HFFc6 (cell line): Measurements from ENCODE around the gene EXOC4. TPM values are rescaled to one million over a fixed set of nuclear protein-coding genes. Genes with fewer than 3 reads are reported as not detected.

ENCODE experiments used
- DNase-seq: peaks from one replicate; pipeline ENCODE4 v3.0.0-alpha.2; 2018
- H3K27ac Mint-ChIP-seq: 2 replicates; pipeline ENCODE4 v1.8.0; 2020; ENCODE audit warnings: mild to moderate bottlenecking, mixed read lengths
- H3K27me3 Mint-ChIP-seq: 2 replicates; pipeline ENCODE4 v1.8.0; 2021; ENCODE audit warnings: mild to moderate bottlenecking, moderate library complexity, mixed read lengths; ENCODE audit not compliant: insufficient read depth
- H3K36me3 Mint-ChIP-seq: 2 replicates; pipeline ENCODE4 v1.8.0; 2021; ENCODE audit warnings: low read depth, mixed read lengths
- H3K4me1 Mint-ChIP-seq: 2 replicates; pipeline ENCODE4 v1.8.0; 2020; ENCODE audit warnings: low read depth, mixed read lengths
- H3K4me3 Mint-ChIP-seq: 2 replicates; pipeline ENCODE4 v1.8.0; 2020; ENCODE audit warnings: mild to moderate bottlenecking, moderate library complexity, mixed read lengths
- H3K9me3 Mint-ChIP-seq: 2 replicates; pipeline ENCODE4 v1.8.0; 2020; ENCODE audit warnings: mild to moderate bottlenecking, mixed read lengths
- microRNA-seq: library from miRNA; unstranded; fragments of <30 nt; microRNA quantifications from one replicate; pipeline ENCODE4, GENCODE V29; 2019
- total RNA-seq, 6 experiments: library from RNA; stranded (reverse); fragmentation: NEBNext Ultra II Directional; extraction: Animal tissue kit (Norgen Biotek cat#: 25700); gene quantifications; 2 replicates in 1 of 6; 3 replicates in 5 of 6; pipeline ENCODE4 v1.2.3, GENCODE V29; 2021
- TF ChIP-seq, protein P1 (sequence below): fragments of 200-600 bp; sonication (generic); IDR thresholded peaks from 2 replicates; pipeline ENCODE4 v1.5.0; 2021; ENCODE audit warnings: antibody characterized with exemption, mild to moderate bottlenecking

EXOC4 gene
- total RNA-seq, 6 experiments from 2014 or later, result 57.6 to 67.6 (median 61.4) TPM

DNA sequence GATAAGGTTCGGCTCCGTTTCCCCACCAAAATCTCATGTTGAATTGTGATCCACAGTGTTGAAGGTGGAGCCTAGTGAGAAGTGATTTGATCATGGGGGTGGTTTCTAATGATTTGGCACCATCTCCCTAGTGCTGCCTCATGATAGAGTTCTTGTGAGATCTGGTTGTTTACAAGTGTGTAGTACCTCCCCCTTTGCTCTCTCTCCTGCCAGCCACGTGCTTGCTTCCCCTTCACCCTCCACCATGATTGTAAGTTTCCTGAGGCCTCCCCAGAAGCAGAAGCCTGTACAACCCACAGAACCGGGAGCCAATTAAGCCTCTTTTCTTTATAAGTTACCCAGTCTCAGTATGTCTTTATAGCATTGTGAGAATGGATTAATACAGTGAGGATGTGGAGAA lies 862.1 kb downstream of the EXOC4 start:
- no peak for DNase-seq
- Mint-ChIP-seq H3K27me3 (peaks cover 2% of the 10 kb centered on the region; the same call in 1 of the 2 replicates), H3K27ac (no peak overlapping the region), H3K36me3 (no peaks in the 10 kb centered on the region), H3K4me1 (peaks cover 2% of the 10 kb centered on the region), H3K4me3 (no peak overlapping the region), H3K9me3 (no peaks in the 10 kb centered on the region)
- TF ChIP-seq, protein P1, sequence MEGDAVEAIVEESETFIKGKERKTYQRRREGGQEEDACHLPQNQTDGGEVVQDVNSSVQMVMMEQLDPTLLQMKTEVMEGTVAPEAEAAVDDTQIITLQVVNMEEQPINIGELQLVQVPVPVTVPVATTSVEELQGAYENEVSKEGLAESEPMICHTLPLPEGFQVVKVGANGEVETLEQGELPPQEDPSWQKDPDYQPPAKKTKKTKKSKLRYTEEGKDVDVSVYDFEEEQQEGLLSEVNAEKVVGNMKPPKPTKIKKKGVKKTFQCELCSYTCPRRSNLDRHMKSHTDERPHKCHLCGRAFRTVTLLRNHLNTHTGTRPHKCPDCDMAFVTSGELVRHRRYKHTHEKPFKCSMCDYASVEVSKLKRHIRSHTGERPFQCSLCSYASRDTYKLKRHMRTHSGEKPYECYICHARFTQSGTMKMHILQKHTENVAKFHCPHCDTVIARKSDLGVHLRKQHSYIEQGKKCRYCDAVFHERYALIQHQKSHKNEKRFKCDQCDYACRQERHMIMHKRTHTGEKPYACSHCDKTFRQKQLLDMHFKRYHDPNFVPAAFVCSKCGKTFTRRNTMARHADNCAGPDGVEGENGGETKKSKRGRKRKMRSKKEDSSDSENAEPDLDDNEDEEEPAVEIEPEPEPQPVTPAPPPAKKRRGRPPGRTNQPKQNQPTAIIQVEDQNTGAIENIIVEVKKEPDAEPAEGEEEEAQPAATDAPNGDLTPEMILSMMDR, result no peak

Small RNA genes lying within 50 kb of the gene (microRNA-seq; reads per million reads assigned to microRNA genes)
- gene MIR6133, result not detected

Other genes starting within 250 kb of the EXOC4 start
- 10 to 100 TPM; 51.3 to 70.0 (median 65.7) TPM for gene CHCHD3, start 171.0 kb upstream of the EXOC4 start, total RNA-seq